Nephron progenitor cell (in vitro differentiated cells): ENCODE results near the gene COPB1.
"Not testable (repeated sequence)": the region's sequence is repeated elsewhere in the genome, so short reads cannot be mapped to it uniquely, and the experiment has no call there.

Experiments used
- DNase-seq: peaks from one replicate; pipeline ENCODE4 v3.0.0; 2021
- H3K27ac Mint-ChIP-seq: 2 replicates; pipeline ENCODE4 v1.8.0; 2021; ENCODE audit warnings: mild to moderate bottlenecking, moderate library complexity, mixed read lengths
- H3K27me3 Mint-ChIP-seq: 2 replicates; pipeline ENCODE4 v1.8.0; 2021; ENCODE audit warnings: mild to moderate bottlenecking, low read depth, mixed read lengths; ENCODE audit not compliant: poor library complexity
- H3K36me3 Mint-ChIP-seq: 2 replicates; pipeline ENCODE4 v1.8.0; 2021; ENCODE audit warnings: low read depth, mixed read lengths
- H3K4me1 Mint-ChIP-seq: 2 replicates; pipeline ENCODE4 v1.8.0; 2021; ENCODE audit warnings: mixed read lengths
- H3K4me3 Mint-ChIP-seq: 2 replicates; pipeline ENCODE4 v1.8.0; 2021; ENCODE audit warnings: mild to moderate bottlenecking, moderate library complexity, mixed read lengths
- H3K9me3 Mint-ChIP-seq: 2 replicates; pipeline ENCODE4 v1.8.0; 2021; ENCODE audit warnings: mild to moderate bottlenecking, moderate library complexity, mixed read lengths
- CTCF ChIP-seq: fragments of 200-600 bp; sonication (generic); IDR thresholded peaks from 2 replicates; pipeline ENCODE4 v1.5.0; 2021; ENCODE audit warnings: antibody characterized with exemption

Gene COPB1

DNA sequence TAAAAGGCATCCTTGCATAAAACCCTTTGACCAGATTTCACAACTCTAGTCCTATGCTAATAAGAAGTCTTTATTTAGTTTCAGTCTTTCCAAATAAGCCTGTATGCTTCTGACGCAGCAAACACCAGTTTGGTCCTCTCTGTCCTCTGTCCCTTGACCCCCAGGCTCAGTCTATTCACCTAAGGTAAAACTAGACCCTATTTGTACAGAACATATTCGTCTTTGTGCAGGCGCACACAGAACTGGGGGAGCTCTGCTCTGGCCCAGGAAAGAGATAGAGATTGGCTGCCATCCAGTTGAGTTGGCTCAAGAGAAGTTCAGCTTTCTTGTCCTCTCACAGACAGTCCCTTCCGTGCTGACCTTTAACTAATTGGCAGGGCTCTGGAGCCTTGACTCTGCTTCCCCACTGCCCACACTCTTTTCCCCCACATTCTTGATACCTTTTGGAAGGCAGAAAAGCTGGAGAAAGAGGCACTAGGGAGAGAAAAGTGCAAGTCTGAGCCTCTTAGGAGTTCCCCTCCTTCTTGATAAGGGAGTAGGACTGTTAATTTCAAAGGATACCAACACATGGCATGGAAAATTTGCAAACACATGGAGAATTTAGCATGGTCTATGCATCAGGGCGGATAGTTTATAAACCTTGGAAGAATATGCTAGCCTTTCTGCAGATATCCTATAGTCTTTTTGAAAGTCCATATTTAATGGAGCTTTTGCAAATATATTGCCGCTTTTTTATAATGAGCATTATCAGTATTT, 41.8 kb upstream of the COPB1 start:
- no peak for TF ChIP-seq CTCF
- no peaks in the 10 kb centered on the region for H3K27me3 Mint-ChIP-seq
- peaks cover 16% of the 10 kb centered on the region for H3K4me1 Mint-ChIP-seq

GRCh38 chr11:14539982-14540421, 40.4 kb upstream of the COPB1 start:
- peaks cover 16% of the 10 kb centered on the region for H3K4me1 Mint-ChIP-seq
- H3K9me3 Mint-ChIP-seq, result no peaks in the 10 kb centered on the region
- no peak overlapping the region for H3K27ac Mint-ChIP-seq
- no peaks in the 10 kb centered on the region for H3K36me3 Mint-ChIP-seq
- DNase-seq, result no peak
- H3K4me3 Mint-ChIP-seq, result no peak overlapping the region
- TF ChIP-seq CTCF, result no peak
- H3K27me3 Mint-ChIP-seq, result no peaks in the 10 kb centered on the region

More for the DNA sequence above, 41.8 kb upstream of the COPB1 start:
- no peak overlapping the region for H3K27ac Mint-ChIP-seq
- no peaks in the 10 kb centered on the region for H3K9me3 Mint-ChIP-seq
- H3K36me3 Mint-ChIP-seq, result no peaks in the 10 kb centered on the region
- H3K4me3 Mint-ChIP-seq, result no peak overlapping the region
- no peak for DNase-seq

DNA sequence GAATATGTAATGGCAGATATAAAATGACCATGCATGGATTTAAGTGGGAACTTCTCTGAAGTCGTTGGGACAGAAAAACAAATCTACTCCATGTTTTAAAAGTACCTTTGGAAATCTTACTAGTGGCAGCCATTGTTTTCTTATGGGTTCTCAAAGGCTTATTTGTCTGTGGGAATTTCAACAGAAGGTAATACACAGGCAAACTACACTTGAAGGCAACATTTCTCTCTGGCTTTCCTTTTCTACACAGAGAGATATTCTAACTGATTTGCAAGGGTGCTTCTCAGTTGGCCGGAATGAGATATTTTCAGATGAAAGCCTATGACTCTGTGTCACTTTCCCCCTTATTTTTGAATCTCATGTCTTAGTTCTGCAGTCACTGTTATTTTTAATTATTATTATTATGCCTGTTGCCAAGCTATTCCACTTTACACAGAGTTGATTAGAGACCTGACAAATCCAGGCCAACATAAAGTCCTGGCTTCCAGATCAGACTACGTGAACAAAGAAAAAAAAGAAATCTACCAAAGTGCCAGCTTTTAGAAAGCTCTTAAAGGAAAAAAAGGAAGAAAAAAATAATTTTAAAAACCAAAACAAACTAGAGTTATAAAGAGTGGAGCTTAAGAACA, 39.4 kb upstream of the COPB1 start:
- no peak for DNase-seq
- no peaks in the 10 kb centered on the region for H3K9me3 Mint-ChIP-seq
- no peak for TF ChIP-seq CTCF
- no peaks in the 10 kb centered on the region for H3K36me3 Mint-ChIP-seq
- no peaks in the 10 kb centered on the region for H3K27me3 Mint-ChIP-seq
- H3K27ac Mint-ChIP-seq, result no peak overlapping the region
- H3K4me1 Mint-ChIP-seq, result peaks cover 16% of the 10 kb centered on the region
- H3K4me3 Mint-ChIP-seq, result no peak overlapping the region

- Mint-ChIP-seq H3K9me3 (no peaks in the 10 kb centered on the region), H3K4me1 (peaks cover 16% of the 10 kb centered on the region), H3K4me3 (no peak overlapping the region), H3K27ac (no peak overlapping the region), H3K27me3 (no peaks in the 10 kb centered on the region), H3K36me3 (no peaks in the 10 kb centered on the region)
- no peak for DNase-seq
- TF ChIP-seq CTCF, result no peak
Observed at GRCh38 chr11:14538271-14538925, 38.8 kb upstream of the COPB1 start.

DNA sequence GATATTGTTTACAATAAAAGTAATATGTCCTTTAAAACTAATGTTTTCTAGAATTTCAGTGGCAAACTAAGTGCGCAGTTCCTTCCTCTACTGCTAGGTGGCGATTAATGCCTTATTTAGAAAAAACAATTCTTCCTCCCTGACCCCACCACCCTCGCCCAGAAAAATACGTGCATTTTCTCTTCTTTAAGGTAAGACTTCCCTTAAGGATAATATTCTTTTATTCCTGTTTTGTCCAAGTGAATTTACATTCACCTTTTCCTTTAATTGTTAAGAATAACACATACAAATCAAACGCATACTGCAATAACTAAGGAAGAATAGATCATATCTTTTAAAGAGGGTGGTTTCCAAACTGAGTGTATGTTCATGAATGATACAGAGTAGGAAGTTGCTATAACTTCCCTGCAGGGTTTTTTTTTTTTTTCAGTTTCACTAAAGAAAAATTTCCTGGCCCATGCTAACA, 37.6 kb upstream of the COPB1 start:
- no peak overlapping the region for H3K4me3 Mint-ChIP-seq
- H3K36me3 Mint-ChIP-seq, result no peaks in the 10 kb centered on the region
- no peaks in the 10 kb centered on the region for H3K27me3 Mint-ChIP-seq
- H3K4me1 Mint-ChIP-seq, result peaks cover 14% of the 10 kb centered on the region
- peak; percentile 19 for DNase-seq
- TF ChIP-seq CTCF, result peak; percentile 77
- no peaks in the 10 kb centered on the region for H3K9me3 Mint-ChIP-seq
- no peak overlapping the region for H3K27ac Mint-ChIP-seq

DNA sequence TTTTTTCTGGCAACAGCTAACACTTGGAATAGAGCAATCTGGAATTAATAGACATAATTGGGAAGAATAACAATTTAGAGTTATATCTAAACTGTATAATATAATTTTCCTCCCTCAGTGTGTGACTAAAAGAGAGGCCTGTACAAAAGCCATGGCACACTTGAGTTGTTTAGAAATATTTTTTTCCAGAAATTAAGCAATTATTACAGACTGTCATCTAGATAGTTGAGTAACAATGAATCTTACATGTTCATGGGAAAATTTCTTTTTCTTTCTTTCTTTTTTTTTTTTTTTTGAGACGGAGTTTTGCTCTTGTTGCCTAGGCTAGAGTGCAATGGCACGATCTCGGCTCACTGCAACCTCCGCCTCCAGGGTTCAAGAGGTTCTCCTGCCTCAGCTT, 35.6 kb upstream of the COPB1 start:
- not testable (repeated sequence) for H3K9me3 Mint-ChIP-seq, H3K27ac Mint-ChIP-seq, H3K4me3 Mint-ChIP-seq, H3K27me3 Mint-ChIP-seq, DNase-seq, H3K4me1 Mint-ChIP-seq
- H3K36me3 Mint-ChIP-seq, result peaks cover 10% of the 10 kb centered on the region
